HFFc6 (cell line): ENCODE measurements around the gene GC. TPM values are rescaled to one million over a fixed set of nuclear protein-coding genes. Genes with fewer than 3 reads are reported as not detected.

ENCODE experiments used
- DNase-seq: peaks from one replicate; pipeline ENCODE4 v3.0.0-alpha.2; 2018
- H3K27ac Mint-ChIP-seq: 2 replicates; pipeline ENCODE4 v1.8.0; 2020; ENCODE audit warnings: mild to moderate bottlenecking, mixed read lengths
- H3K27me3 Mint-ChIP-seq: 2 replicates; pipeline ENCODE4 v1.8.0; 2021; ENCODE audit warnings: mild to moderate bottlenecking, moderate library complexity, mixed read lengths; ENCODE audit not compliant: insufficient read depth
- H3K36me3 Mint-ChIP-seq: 2 replicates; pipeline ENCODE4 v1.8.0; 2021; ENCODE audit warnings: low read depth, mixed read lengths
- H3K4me1 Mint-ChIP-seq: 2 replicates; pipeline ENCODE4 v1.8.0; 2020; ENCODE audit warnings: low read depth, mixed read lengths
- H3K4me3 Mint-ChIP-seq: 2 replicates; pipeline ENCODE4 v1.8.0; 2020; ENCODE audit warnings: mild to moderate bottlenecking, moderate library complexity, mixed read lengths
- H3K9me3 Mint-ChIP-seq: 2 replicates; pipeline ENCODE4 v1.8.0; 2020; ENCODE audit warnings: mild to moderate bottlenecking, mixed read lengths
- total RNA-seq, 6 experiments: library from RNA; stranded (reverse); fragmentation: NEBNext Ultra II Directional; extraction: Animal tissue kit (Norgen Biotek cat#: 25700); gene quantifications; 2 replicates in 1 of 6; 3 replicates in 5 of 6; pipeline ENCODE4 v1.2.3, GENCODE V29; 2021
- TF ChIP-seq, protein P1 (sequence below): fragments of 200-600 bp; sonication (generic); IDR thresholded peaks from 2 replicates; pipeline ENCODE4 v1.5.0; 2021; ENCODE audit warnings: antibody characterized with exemption, mild to moderate bottlenecking

GC gene
- total RNA-seq, 6 experiments from 2014 or later, result not detected

DNA sequence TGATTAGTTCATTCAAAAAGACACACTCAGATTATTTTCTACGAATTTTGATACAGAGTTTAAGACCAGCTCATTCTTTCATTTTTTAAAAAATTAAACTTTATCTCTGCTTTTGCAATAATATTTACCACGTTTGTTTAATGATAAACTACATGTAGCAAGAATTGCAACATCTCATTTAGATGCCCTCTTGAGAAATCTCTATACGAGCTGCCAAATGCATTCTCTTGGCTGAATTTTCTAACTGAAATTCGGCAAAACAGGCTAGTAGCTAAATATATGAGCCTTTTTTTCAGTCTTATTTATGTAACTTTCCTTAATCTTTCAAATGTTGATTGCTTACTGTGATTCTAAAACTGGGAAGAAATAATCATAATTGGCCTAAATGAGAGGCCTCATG, 2.1 kb upstream of the GC start:
- no peaks in the 10 kb centered on the region for H3K4me1 Mint-ChIP-seq
- DNase-seq, result no peak
- TF ChIP-seq, protein P1, sequence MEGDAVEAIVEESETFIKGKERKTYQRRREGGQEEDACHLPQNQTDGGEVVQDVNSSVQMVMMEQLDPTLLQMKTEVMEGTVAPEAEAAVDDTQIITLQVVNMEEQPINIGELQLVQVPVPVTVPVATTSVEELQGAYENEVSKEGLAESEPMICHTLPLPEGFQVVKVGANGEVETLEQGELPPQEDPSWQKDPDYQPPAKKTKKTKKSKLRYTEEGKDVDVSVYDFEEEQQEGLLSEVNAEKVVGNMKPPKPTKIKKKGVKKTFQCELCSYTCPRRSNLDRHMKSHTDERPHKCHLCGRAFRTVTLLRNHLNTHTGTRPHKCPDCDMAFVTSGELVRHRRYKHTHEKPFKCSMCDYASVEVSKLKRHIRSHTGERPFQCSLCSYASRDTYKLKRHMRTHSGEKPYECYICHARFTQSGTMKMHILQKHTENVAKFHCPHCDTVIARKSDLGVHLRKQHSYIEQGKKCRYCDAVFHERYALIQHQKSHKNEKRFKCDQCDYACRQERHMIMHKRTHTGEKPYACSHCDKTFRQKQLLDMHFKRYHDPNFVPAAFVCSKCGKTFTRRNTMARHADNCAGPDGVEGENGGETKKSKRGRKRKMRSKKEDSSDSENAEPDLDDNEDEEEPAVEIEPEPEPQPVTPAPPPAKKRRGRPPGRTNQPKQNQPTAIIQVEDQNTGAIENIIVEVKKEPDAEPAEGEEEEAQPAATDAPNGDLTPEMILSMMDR, result no peak

DNA sequence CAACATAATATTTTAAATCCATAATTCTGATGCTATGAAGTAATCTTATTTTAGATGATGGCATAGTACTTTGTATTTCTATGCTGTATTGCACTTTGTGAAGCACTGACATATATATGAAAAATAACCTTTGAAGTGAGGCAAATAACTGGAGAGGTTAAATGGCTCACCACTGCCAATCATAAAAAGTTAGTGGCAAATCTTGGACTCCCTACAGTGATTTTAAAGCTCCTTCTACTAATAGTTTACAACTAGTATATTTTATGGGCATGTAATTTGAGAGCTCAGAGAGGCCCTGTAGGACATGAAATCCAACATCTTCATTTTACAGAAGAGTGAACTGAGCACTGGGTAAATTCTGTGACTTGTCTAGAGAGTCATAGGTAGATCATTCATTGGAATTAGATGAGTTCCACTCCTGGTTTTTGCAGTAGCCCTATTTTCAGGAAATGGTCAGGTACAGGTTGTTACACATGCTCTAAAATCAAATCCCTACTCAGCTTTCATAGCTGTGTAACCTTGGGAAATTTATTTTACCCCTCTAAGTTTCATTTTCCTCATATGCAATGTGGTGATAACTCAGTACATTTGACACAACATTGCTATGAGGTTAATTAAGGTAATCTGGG, 804 bp upstream of the GC start:
- no peaks in the 10 kb centered on the region; the same call in 1 of the 2 replicates for H3K27me3 Mint-ChIP-seq
- no peaks in the 10 kb centered on the region for H3K36me3 Mint-ChIP-seq
- H3K27ac Mint-ChIP-seq, result no peak overlapping the region
- H3K4me1 Mint-ChIP-seq, result no peaks in the 10 kb centered on the region
- H3K9me3 Mint-ChIP-seq, result no peaks in the 10 kb centered on the region
- DNase-seq, result no peak
- TF ChIP-seq, protein P1, result no peak
- H3K4me3 Mint-ChIP-seq, result no peak overlapping the region

More for the DNA sequence above, 2.1 kb upstream of the GC start:
- no peak overlapping the region for H3K4me3 Mint-ChIP-seq
- H3K9me3 Mint-ChIP-seq, result no peaks in the 10 kb centered on the region
- no peaks in the 10 kb centered on the region; the same call in 1 of the 2 replicates for H3K27me3 Mint-ChIP-seq
- no peaks in the 10 kb centered on the region for H3K36me3 Mint-ChIP-seq
- no peak overlapping the region for H3K27ac Mint-ChIP-seq

DNA sequence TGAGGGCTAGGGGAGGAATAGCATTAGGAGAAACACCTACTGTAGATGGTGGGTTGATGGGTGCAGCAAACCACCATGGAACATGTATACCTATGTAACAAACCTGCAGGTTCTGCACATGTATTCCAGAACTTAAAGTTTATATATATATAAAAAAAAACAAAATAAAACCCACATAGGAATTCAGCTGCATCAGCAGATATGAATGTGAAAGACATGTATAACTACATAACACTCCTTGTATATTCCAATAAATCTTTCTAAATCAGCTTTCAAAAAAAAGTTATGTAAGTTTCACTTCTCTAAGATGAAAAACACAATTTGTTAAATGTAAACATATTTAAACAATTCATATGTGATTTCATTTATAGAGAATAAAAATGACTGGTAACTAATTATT, 6.0 kb downstream of the GC start:
- Mint-ChIP-seq H3K36me3 (no peaks in the 10 kb centered on the region), H3K27ac (no peak overlapping the region), H3K27me3 (no peaks in the 10 kb centered on the region; the same call in 1 of the 2 replicates), H3K9me3 (no peaks in the 10 kb centered on the region; the same call in 1 of the 2 replicates), H3K4me3 (no peak overlapping the region), H3K4me1 (no peaks in the 10 kb centered on the region)
- TF ChIP-seq, protein P1, result no peak
- no peak for DNase-seq

DNA sequence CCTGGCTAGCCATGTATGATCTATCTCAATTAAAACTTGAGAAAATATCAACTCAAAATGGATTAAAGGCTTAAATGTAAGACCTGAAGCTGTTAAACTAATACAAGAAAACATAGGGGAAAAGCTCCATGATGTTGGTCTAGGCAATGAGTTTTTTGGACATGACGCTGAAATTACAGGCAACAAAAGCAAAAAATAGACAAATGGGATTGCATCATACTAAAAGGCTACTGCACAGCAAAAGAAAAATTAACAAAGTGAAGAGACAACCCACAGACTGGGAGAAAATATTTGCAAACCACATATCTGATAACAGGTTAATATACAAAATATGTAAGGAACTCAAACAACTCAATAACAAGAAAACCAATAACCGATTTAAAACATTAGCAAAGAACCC, 8.4 kb downstream of the GC start:
- no peaks in the 10 kb centered on the region; the same call in 1 of the 2 replicates for H3K9me3 Mint-ChIP-seq
- no peak overlapping the region for H3K27ac Mint-ChIP-seq
- no peak for DNase-seq

DNA sequence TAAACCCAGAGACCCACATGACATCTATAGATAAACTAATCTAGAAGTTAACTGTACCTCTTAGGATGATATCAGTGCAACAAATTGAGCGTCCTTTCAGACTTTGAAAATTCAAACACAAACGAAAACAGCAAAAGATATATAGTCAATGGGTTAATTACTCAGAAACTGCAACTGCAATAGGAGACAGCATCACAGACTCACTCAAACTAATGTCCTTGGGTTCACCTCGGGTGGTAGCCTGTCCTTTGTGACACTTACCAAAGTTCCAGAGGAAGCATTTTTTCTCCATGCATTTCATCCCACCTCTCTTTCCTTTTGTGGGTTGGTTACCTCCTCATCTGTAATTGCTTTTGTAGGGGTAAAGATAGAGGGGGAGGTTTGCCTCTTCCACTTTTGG, 9.7 kb downstream of the GC start:
- Mint-ChIP-seq H3K9me3 (no peaks in the 10 kb centered on the region; the same call in 1 of the 2 replicates), H3K27ac (no peak overlapping the region)

More for the DNA sequence above, 8.4 kb downstream of the GC start:
- TF ChIP-seq, protein P1, result no peak
- no peaks in the 10 kb centered on the region for H3K36me3 Mint-ChIP-seq
- H3K4me3 Mint-ChIP-seq, result no peak overlapping the region
- no peaks in the 10 kb centered on the region; the same call in 1 of the 2 replicates for H3K27me3 Mint-ChIP-seq
- no peaks in the 10 kb centered on the region for H3K4me1 Mint-ChIP-seq

More for the DNA sequence above, 9.7 kb downstream of the GC start:
- TF ChIP-seq, protein P1, result no peak
- Mint-ChIP-seq H3K4me3 (no peak overlapping the region), H3K36me3 (no peaks in the 10 kb centered on the region), H3K27me3 (peaks cover 3% of the 10 kb centered on the region; the same call in 1 of the 2 replicates), H3K4me1 (no peaks in the 10 kb centered on the region)
- DNase-seq, result no peak
